PFSK-1 (cell line): ENCODE results near the gene RAD51D.

Source experiments
- FOXP2 ChIP-seq: optimal IDR thresholded peaks from 2 replicates; pipeline ENCODE3; 2011; ENCODE audit warnings: borderline replicate concordance, control low read depth, inconsistent platforms; ENCODE audit not compliant: insufficient read depth; ENCODE audit errors: extremely low read length, extremely low read depth
- POLR2AphosphoS5 ChIP-seq: IDR thresholded peaks from 2 replicates; pipeline ENCODE4 v1.6.1; 2012; ENCODE audit warnings: low read depth, mild to moderate bottlenecking, control low read depth, low read length, moderate library complexity
- REST ChIP-seq, 2 experiments: IDR thresholded peaks; 2 replicates each; pipeline versions ENCODE4 v1.6.1 to v1.8.0; 2011 to 2012; ENCODE audit warnings: low read depth in 2 of 2, low read length in 2 of 2, control low read depth in 1 of 2, inconsistent platforms in 1 of 2, mild to moderate bottlenecking in 1 of 2, moderate library complexity in 1 of 2; ENCODE audit not compliant: insufficient read depth in 1 of 2
- SIN3A ChIP-seq: IDR thresholded peaks from 2 replicates; pipeline ENCODE4 v1.6.1; 2012; ENCODE audit warnings: mild to moderate bottlenecking, low read length, moderate library complexity, borderline replicate concordance; ENCODE audit not compliant: insufficient read depth
- TAF1 ChIP-seq: IDR thresholded peaks from 2 replicates; pipeline ENCODE4 v1.6.1; 2012; ENCODE audit warnings: low read length, control low read depth, borderline replicate concordance; ENCODE audit not compliant: insufficient read depth

RAD51D gene

DNA sequence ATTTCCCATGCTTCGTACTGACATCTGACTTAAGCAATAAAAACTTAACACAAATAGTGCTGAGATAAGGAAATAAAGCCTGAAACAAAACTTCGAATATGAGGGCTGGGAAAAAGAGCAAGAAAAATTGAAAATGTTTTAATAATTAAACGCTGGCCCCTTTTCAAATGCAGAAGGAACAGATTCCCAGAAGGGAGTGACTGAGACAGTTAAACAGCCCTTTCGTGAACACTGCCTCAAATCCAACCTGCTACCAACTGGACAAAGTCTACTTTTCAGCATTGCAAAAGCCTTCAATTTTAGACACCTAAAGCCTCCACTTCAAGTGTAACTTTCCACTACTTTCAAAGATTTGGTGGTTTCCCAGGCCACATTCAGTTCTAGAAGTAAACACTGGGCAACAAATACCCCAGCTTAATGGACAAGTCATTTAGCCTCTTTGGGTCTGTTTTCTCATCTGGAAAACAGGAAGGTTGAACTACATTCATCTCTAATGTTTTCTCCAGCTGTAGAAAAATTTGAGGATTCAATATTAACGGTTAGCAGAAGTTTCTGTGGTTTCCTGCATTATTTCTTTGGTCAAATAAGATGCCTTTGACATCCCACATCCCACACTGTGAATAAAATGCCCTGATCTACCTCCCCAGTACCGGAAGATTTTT is 68.0 kb downstream of the RAD51D start:
- no peak for TF ChIP-seq REST (IDR thresholded peaks at IDR 0.05; ENCODE audit: insufficient read depth in 1 of 2, low read depth in 2 of 2, low read length in 2 of 2)
- TF ChIP-seq FOXP2 = no peak
- no peak for TF ChIP-seq TAF1
- TF ChIP-seq POLR2AphosphoS5 = no peak
- TF ChIP-seq SIN3A = no peak

DNA sequence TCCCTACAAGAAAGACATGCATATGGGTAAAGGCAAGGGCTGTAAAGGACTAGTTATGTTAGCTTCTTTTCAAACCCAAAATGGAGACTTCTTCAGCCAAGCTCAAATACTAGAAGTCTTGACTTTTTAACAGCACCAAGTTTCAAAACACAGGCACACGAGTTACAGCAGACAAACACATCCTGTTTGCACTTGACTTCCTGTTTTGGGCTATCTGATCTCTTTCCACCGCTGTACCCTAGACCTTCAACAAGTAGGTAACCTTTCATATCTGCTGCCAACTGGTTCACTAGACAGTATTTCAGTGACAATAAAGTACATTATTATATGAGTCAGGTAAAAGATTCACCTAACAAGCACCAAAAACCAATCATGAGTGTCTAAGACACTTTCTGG is 68.5 kb downstream of the RAD51D start:
- TF ChIP-seq TAF1 (no peak), FOXP2 (no peak), POLR2AphosphoS5 (no peak), SIN3A (no peak), REST (IDR thresholded peaks at IDR 0.05; ENCODE audit: insufficient read depth in 1 of 2, low read depth in 2 of 2, low read length in 2 of 2) (no peak)

- TF ChIP-seq TAF1 (no peak), POLR2AphosphoS5 (no peak), REST (IDR thresholded peaks at IDR 0.05; ENCODE audit: insufficient read depth in 1 of 2, low read depth in 2 of 2, low read length in 2 of 2) (no peak), FOXP2 (no peak), SIN3A (no peak)
Measured at GRCh38 chr17:35050170-35050569, 69.5 kb downstream of the RAD51D start.

DNA sequence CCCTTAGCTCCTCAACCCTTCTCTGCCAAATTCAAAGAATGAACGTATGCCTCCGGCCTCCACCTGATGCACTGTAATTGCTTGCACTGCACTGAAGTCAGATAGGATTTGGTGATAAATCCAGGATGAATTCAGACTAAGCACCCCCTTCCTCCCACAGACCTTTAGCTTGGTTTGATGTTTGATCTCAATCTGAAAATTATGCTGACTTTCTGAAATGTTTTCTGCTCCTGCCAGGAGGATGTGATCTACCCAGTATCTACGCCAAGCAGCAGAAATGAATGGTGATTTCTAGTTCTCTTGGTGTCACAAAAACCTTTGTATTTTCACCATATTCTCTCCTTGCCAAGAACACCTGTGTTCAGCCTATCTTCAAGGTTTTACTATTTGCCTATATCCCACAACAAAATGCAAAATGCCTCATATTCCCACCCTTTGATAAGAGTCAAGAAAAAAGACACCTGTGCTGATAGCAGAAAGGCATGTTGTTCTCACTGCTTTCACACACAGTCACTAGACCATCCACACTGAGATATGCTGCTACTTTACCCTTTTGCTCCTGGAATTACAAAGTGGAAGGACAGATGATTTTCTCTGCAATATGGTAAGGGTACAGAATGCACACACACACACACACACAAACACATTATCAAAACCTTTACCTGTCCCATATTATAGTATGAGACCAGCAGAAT is 70.8 kb downstream of the RAD51D start:
- TF ChIP-seq FOXP2 = no peak
- no peak for TF ChIP-seq SIN3A
- no peak for TF ChIP-seq POLR2AphosphoS5
- no peak for TF ChIP-seq TAF1
- TF ChIP-seq REST (IDR thresholded peaks at IDR 0.05; ENCODE audit: insufficient read depth in 1 of 2, low read depth in 2 of 2, low read length in 2 of 2) = no peak
